ENCODE measurements around the gene TTC28.
"Not testable (repeated sequence)": the region's sequence is repeated elsewhere in the genome, so short reads cannot be mapped to it uniquely, and the experiment has no call there.

TTC28 gene

DNA sequence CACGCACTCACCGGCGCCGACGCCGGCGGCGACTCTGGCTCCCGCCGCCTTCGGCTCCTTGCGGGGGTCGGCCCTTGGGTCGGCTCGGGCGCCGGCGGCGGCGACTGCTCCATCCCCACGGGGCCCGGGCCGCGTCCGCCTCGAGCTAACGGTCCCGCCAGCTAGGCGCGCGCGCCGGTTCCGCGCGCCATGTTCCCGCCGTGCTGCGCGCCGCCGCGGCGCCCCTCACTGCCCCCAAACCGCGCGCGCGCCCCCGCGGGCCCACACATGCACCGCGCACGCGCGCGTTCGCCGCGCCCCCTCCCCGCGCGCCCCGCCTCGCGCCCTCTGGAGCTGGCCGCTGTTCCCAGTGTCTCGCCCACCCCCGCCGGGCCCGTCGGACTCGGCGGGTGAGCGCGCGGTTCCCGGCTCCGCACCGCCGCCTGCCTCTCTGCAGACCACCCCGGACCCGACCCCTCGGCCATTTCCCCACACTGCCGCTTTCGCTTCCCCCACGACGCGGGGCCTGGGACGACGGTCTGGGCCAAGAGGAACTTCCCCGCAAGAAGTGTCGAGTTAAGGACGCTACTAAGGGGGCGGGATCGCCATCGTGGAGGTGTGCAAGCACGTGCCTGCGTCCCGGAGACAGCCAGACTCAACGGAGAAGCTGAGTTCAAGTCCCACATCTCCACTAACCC, at the start of gene TTC28:
TTC28 (minus strand) TSS at position 230 of the 677 bp plus-strand sequence; CDS start at position 113, 117 bp downstream.
- peak; percentile 78 for DNase-seq

DNA sequence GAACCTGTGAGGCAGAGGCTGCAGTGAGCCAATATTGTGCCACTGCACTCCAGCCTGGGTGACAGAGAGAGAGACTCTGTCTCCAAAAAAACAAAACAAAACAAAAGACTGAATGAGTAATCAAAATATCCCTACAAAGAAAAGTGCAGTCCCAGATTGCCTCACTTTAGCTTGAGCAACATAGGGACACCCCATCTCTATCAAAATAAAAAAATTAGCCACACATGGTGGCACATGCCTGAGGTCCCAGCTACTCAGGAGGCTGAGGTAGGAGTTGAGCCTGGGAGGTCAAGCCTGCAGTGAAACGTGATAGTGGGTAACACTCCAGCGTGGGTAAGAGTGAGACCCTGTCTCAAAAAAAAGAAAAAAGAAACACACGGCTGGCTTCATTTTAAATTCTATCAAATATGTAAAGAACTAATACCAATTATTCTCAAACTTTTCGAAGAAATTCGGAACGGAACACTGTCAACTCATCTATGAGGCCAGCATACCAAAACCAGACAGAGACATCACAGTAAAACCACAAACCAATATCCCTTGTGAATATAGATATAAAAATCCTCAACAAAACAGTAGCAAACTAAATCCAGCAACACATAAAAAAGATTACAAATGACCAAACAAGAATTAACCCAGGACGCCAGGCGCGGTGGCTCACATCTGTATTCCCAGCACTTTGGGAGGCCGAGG, 49.1 kb upstream of the TTC28 start:
- DNase-seq = no peak

DNA sequence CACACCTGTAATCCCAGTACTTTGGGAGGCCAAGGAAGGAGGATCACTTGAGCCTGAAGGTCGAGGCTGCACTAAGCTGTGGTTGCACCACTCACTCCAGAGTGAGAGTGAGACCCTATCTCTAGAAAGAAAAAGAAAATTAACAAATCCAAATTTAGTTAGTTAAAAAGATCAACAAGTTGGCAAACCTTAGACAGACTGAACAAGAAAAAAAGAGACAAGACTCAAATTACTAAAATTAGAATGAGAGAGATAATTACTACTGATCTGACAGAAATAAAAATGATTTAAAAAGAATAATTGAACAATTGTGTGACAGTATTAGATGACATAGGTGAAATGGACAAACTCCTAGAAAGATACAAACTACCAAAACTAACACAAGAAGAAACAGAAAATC, 48.4 kb upstream of the TTC28 start:
- DNase-seq = no peak

DNA sequence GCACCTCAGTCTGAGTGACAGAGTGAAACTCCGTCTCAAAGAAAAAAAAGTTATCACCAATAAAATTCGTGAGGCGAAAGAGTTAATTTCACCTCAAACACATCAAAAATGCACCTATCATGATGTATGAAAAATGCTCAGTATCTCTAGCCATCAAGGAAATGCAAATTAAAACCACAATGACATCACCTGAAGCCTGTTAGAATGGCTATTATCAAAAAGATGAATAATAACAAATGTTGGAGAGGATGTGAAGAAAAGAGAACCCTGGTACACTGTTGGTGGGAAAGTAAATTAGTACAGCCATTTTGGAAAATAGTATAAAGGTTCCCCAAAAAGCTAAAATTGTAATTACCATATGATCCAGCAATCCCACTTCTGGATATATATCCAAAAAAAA, 38.4 kb upstream of the TTC28 start:
- DNase-seq = no peak

DNA sequence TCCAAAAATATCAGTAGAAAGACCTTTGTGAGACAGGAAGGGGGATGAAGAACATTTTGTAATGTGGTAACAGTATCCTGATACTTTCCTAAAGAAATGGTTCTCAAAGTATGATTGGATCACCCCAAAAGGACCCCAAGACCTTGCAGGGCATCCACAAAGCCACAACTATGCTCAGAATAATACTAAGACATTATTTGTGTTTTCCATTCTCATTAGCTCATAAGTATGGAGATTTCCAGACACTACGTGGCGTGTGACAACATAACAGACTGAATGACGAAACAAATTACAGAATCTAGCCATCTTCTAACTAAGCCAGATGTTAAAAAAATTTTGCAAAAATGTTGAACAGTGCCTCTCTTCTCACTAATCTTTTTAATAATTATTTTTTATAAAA, 37.0 kb upstream of the TTC28 start:
- DNase-seq = no peak

DNA sequence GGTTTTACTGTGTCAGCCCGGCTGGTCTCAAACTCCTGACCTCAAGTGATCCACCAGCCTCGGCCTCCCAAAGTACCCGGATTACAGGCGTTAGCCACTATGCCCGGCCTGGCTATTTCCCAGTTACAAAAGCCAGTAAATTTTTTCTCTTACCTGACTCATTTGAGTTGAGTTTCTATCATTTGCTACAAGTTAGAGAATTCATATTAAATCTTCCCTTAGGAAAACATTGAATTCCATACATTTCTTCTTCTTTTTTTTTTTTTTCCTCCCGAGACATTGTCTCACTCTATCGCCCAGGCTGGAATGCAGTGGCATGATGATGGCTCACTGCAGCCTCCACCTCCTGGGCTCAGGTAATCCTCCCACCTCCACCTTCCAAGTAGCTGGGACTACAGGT, 36.0 kb upstream of the TTC28 start:
- DNase-seq = no peak

DNA sequence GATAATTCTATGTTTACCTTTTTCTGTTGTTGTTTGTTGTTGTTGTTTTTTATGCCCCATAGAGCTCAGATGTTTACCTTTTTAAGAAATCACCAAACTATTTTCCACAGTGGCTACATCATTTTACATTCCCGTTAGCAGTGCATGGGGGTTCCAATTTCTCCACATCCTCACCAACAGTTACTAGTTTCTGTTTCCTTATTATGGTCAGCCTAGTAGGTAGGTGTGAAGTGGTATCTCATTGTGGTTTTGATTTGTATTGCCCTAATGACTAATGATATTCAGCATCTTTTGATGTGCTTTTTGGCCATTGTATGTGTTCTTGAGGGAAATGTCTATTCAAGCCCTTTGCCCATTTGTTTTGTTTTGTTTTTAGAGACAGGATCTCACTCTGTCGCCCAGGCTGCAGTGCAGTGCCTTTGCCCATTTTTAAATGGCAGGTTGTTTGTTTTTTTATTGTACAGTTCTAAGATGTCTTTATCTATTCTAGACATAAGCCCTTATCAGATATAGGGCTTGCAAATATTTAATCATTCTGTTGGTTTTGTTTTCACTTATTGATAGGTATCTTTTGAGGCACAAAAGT, 34.5 kb upstream of the TTC28 start:
- no peak for DNase-seq

DNA sequence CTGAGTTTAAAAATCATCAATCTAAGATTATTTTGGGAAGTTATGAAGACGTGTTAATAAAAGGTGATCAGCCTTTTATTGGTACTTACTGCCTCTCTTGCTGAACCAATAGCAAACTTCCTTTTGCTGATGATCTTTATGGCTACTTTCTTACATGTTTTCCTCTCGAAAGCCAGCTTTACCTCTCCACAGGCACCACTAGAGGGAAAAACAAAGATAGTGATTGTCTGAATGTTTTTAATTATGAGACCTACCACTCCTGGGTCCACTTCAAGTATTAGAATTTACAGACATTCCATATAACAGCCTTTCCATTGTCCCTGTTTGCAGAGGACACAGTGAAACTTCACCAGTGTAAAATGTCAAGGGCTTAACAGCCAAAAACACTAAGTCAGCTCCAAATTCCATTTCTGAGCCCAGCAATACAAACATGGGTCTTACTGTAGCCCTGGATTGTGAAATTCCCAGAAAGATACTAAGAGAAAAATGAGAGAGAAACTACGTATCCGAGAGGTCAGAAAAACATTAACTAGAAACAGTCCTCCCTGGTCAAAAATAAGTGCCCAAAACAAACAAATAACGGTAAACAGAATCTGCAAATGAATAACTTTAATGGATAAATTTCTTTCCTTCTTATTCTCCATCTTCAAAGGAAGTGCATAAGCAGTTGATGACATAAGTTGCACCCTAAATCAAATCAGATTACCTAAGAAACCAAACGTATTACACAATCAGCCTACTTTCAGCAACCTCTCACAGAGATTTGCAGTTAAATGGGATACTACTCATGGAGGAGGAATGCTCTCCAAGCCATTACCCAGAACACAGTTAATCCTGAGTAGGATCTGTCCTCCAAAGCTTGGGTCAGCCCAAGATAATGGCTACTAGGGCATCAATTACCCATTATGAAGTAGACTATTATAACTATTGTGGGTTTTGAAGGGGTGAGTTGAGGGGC, 32.5 kb upstream of the TTC28 start:
- DNase-seq = no peak

DNA sequence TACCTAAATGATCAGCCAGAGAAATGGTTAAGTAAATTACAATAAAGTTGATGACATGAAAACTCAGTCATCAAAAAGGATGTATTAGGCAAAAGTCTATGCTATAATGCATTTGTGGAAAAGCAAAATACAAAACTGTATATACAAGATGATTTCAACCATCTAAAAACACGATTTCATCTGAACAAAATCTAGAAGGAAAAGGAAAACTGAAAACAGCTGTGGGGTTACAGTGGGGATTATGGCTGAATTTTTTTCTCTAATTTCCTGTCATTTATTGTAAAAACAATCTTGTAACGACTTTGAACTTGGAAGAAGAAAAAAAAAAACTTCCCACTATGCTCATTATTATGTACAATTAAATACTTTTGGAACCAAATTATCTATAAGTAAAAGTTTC, 31.7 kb upstream of the TTC28 start:
- no peak for DNase-seq

DNA sequence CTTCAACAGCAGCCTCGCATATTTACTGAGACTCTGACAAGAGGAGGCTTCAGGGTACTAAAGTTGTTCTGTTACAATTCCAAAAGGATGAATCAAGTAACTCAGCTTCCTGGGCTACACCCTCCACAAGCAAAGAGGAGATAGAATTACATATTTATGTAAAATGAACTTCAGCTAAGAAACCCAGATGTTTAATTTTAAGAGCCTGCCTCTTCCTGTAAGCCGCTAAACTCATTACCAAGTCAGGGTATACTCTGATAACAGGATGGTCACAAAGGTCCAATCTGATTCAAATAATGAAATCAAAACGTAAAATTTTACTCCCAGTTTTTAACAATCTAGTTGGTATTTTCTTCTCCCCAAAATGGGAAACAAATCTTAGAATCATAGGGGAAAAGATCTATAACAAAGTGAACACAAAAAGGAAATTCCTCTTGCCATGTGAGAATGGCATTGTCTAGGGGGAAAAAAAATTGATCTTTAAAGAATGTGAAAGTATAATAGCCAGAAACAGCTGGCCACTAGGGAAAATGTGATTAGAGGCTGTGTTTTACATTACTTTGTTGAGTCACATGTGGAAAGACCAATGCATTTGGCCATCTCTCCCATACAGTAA, 31.0 kb upstream of the TTC28 start:
- no peak for DNase-seq

DNA sequence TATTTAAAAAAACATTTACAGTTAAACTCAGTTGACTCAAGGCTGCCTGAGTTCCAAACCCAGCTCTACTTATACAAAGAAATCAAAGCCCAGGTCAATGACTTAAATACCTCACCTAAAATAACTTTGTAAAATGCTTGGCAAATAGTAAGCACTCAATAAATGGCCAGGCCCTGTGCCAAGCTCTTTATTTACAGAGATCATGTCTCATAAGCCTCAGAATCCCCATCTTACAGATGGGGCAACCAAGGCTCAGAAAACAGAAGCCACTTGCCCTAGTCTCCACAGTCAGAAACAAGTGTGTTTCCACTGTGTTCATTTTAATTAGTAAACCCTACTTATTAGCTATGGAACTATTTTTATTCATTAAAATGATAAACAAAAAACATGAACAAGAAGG, 30.5 kb upstream of the TTC28 start:
- DNase-seq = no peak

DNA sequence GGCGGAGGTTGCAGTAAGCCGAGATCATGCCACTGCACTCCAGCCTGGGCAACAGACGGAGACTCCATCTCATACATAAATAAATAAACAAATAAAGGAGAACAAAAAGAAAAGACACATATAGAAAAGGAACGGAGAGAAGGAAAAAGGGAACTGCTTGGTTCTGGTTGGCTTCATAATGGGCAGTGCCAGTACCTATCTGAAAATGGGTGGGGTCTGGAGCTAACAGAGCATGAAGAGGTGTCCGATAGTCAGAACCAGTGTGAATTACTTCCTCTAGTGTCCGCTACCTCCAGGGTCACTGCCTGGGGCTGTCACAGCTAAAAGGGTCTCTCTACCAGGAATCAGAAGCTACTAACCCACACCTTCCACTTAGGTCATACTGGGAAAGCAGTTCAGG, 27.2 kb upstream of the TTC28 start:
- no peak for DNase-seq

DNA sequence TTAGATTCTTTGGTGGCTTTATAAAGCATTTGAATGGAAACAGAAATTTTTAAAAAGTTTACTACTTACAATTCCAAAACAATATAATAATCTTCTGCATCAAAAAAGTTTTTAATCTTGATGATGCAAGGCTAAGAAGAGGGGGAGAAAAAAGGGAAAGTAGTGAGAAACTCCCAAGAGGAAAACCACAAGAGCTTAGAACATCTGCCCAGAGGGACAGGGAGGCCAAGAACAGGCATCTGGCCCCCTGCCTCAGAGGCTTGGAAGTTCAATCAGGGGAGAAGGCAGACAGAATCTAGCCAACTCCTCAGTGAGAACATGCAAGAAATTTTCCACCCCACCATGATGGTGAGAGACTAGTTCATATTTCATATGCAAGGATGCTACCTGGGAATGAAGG, 23.8 kb upstream of the TTC28 start:
- DNase-seq = no peak

DNA sequence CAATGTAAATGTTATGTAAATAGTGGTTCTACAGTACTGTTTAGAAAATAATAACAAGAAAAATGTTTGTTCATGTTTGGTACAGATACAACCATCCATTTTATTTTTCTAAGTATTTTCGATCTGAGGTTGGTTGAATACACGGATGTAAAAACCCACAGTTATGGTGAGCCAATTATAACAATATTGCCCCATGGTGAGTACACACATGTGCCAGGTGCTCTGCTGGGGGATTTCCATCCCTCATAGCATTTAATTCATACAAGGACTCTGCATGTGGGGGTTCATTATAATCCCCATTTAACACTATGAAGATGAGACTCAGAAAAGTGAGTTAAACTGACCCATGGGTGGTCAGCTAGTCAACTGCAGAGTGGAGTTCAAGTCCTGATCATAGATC, 23.3 kb upstream of the TTC28 start:
- no peak for DNase-seq

DNA sequence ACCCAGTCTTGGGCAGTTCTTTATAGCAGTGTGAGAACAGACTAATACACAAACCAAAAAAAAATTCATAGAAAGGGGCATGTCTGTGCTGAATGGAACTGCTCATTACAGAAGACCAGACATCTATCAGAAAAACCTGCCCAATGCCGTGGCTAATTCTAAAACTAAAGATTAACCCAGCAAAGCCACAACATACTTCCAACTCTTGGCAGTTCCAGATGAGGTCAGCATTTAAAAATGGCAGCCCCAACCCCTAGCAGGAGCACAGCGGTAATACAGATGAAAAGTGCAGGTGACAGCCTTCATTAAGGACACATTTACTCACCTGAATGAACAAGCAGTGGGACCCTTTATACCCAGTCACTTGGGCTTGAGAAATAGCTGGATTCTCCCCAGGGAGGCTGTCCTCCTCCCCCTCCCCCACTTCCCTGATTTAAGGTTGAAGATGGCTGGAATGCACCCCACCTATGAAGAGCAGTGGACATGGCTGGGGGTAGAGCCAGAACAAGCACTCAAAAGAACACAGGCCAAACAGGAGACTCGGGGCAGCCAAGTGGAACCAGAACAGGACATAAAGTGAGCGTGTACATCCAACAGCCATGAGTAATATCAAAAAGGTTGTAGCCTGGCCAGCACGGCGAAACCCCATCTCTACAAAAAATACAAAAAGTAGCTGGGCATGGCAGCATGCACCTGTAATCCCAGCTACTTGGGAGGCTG, 13.6 kb upstream of the TTC28 start:
- DNase-seq = not testable (repeated sequence)

DNA sequence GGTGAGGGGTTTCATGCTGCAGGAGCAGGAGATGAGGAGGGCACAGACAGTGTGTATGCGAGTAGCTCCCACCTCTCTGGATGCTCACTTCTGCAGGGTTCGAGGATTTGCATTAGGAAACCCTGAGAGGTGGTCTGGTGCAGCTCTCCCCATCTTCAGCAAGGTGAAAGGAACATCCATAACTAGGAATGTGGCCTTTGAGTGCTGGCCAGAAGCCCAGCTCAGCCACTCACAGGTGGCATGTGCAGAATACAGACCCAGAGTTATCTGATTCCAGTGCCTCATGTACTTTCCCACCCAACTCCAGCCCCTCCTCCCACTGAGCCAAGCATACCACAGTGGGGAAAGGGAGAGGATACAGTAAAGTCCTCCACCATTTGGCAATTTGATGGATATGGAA, 10.2 kb upstream of the TTC28 start:
- not testable (repeated sequence) for DNase-seq

DNA sequence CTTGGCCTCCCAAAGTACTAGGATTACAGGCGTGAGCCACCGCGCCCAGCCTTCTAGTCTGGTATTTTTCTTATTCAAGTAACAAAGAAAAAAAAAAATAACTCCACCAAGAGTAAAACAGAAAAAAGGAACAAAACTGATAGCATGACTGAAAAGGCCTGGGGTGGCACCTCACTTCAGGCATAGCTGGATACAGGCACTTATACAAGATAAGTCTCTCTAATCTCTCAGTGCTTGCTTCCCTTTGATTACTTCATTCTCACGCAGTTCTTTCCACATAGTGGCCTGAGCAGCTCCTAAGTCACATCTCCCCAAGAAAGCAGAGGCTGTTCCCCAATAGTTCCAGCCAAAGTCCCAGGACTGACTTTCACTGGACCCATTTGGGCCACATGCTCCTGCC, 3.3 kb upstream of the TTC28 start:
- peak; percentile 80 for DNase-seq

DNA sequence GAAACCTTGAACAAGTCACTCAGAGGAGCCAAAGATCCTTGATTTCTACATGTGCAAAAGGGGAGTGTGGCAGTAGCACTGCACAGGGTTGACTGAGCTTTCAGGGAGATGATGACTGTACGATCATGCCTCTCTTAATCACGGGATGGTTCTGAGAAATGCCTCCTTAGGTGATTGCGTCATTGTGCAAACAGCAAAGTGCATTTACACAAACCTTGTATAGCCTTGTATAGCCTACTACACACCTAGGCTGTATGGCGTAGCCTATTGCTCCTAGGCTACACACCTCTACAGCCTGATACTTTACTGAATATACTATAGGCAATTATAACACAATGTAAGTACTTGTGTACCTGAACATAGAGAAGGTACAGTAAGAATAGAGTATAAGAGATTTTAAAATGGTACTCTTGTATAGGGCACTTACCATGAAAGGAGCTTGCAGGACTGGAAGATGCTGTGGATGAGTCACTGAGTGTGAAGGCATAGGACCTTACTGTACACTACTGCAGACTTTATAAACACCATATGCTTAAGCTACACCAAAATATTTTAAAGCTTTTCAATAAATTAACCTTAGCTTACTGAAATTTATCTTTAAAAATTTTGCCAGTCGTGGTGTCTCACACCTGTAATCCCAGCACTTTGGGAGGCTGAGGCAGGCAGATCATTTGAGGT, 1.3 kb upstream of the TTC28 start:
- DNase-seq = not testable (repeated sequence)

DNA sequence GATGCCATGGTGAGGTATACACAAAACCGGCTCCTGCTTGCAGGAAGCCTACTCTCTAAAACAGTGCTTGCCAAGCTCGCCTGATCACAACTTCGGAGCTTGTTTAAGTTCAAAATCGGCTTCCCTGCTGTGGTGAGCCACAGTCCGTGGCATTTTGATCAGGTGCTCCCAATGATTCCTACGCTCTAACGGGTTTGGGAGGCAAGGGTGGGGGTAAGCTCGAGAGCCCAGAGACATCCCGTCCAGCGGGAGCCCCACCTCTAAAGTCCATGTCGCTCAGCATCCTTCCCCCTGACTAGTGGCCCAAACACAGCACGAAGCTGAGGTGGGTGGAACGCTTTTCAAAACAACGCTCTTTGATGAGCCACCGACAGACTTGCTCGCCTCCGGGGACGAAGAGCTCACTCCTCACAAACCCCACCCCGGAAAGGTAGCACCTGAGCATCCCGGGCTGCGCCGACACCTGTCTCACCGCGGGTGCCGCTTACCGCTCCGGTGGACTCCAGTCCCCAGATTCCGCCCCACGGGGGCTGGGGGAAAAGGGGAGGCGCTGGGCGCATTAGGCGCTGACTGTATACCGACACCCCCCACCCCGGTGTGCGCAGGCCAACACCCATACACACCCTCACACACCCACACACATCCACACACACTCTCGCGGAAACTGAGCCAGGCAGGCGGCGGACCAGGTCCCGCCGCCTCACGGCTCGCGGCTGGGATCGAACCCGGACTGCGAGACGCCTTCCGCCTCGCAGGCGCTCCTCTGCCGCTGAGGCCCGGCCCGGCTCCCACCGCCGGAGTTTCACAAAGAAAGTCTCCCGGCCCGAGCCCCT, 646 bp downstream of the TTC28 start:
- DNase-seq = peak; percentile 36

DNA sequence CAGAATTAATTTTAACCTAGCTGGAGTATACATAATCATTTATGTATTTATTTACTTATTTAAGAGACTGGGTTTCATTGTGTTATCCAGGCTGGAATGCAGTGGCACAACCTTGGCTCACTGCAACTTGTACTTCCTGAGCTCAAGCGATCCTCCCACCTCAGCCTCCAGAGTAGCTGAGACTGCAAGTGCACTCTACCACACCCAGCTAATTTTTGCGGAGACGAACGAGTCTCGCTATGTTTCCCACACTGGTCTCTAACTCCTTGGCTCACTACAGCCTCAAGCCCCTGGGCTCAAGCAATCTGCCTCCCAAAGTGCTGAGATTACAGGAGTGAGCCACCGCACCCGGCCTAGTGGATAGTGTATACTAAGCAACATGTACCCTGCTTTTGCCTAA, 1.5 kb downstream of the TTC28 start:
- DNase-seq = not testable (repeated sequence)
